Loucy (cell line): ENCODE measurements around the gene NIF3L1.

Experiments used
- H2AFZ ChIP-seq: fragments of 200-600 bp; sonication (generic); 2 replicates; pipeline ENCODE4 v1.6.0; 2016; ENCODE audit warnings: antibody characterized with exemption, mild to moderate bottlenecking, low read length, moderate library complexity
- H3F3A ChIP-seq: fragments of 200-600 bp; 2 replicates; pipeline ENCODE4 v1.6.0; 2016; ENCODE audit warnings: antibody characterized with exemption, low read depth, mild to moderate bottlenecking
- H3K27me3 ChIP-seq: fragments of 200-600 bp; sonication (generic); 2 replicates; pipeline ENCODE4 v1.6.1; 2014; ENCODE audit warnings: low read length, mild to moderate bottlenecking; ENCODE audit not compliant: insufficient read depth, poor library complexity, severe bottlenecking
- H3K36me3 ChIP-seq: fragments of 200-600 bp; sonication (generic); 2 replicates; pipeline ENCODE4 v1.6.1; 2016; ENCODE audit warnings: low read length; ENCODE audit not compliant: insufficient read depth
- H3K4me1 ChIP-seq: fragments of 200-600 bp; sonication (generic); 2 replicates; pipeline ENCODE4 v1.5.1; 2014; ENCODE audit warnings: low read length, mild to moderate bottlenecking; ENCODE audit not compliant: insufficient read depth, poor library complexity, severe bottlenecking
- H3K4me2 ChIP-seq: fragments of 200-600 bp; sonication (generic); 2 replicates; pipeline ENCODE4 v1.6.0; 2014; ENCODE audit warnings: antibody characterized with exemption, low read length, low read depth, mild to moderate bottlenecking; ENCODE audit not compliant: poor library complexity, severe bottlenecking
- H3K4me3 ChIP-seq: fragments of 200-600 bp; sonication (generic); 2 replicates; pipeline ENCODE4 v1.5.1; 2014; ENCODE audit warnings: low read length, mild to moderate bottlenecking, mixed read lengths; ENCODE audit not compliant: poor library complexity, severe bottlenecking
- H3K79me2 ChIP-seq: fragments of 200-600 bp; sonication (generic); 2 replicates; pipeline ENCODE4 v1.6.1; 2014; ENCODE audit warnings: low read length; ENCODE audit not compliant: insufficient read depth
- H3K9ac ChIP-seq: fragments of 200-600 bp; sonication (generic); 2 replicates; pipeline ENCODE4 v1.6.0; 2014; ENCODE audit warnings: mild to moderate bottlenecking, low read depth, low read length, moderate library complexity; ENCODE audit not compliant: poor library complexity, severe bottlenecking
- H3K9me2 ChIP-seq: fragments of 200-600 bp; sonication (generic); replicated peaks from 2 replicates; pipeline ENCODE4 v1.6.1; 2016; ENCODE audit warnings: low read depth, low read length, mixed read lengths
- H3K9me3 ChIP-seq: fragments of 200-600 bp; sonication (generic); 2 replicates; pipeline ENCODE4 v1.6.1; 2014; ENCODE audit warnings: mild to moderate bottlenecking, antibody characterized with exemption, low read length, low read depth; ENCODE audit not compliant: insufficient read depth
- H4K20me1 ChIP-seq: fragments of 200-600 bp; sonication (generic); 2 replicates; pipeline ENCODE4 v1.6.0; 2014; ENCODE audit warnings: antibody characterized with exemption, low read length, mild to moderate bottlenecking; ENCODE audit not compliant: insufficient read depth, poor library complexity, severe bottlenecking
- EZH2phosphoT487 ChIP-seq: fragments of 200-600 bp; IDR thresholded peaks from 2 replicates; pipeline ENCODE4 v1.6.1; 2018; ENCODE audit warnings: antibody characterized with exemption, mild to moderate bottlenecking, moderate library complexity, borderline replicate concordance
- TF ChIP-seq, protein P1 (sequence below): fragments of 200-600 bp; sonication (generic); conservative IDR thresholded peaks from 2 replicates; pipeline ENCODE4 v1.5.1; 2014; ENCODE audit warnings: mild to moderate bottlenecking, antibody characterized with exemption, low read length

NIF3L1 gene

GRCh38 chr2:200847939-200848338 is 41.2 kb upstream of the NIF3L1 start:
- peaks cover 11% of the 10 kb centered on the region for H4K20me1 ChIP-seq
- no peaks in the 10 kb centered on the region for H3K9me2 ChIP-seq
- no peaks in the 10 kb centered on the region for H3K79me2 ChIP-seq
- no peak overlapping the region for H3K4me3 ChIP-seq
- H3K36me3 ChIP-seq, result peaks cover 23% of the 10 kb centered on the region
- no peak overlapping the region for H3K9ac ChIP-seq
- no peaks in the 10 kb centered on the region for H3K9me3 ChIP-seq
- H3K4me2 ChIP-seq, result no peak overlapping the region
- no peaks in the 10 kb centered on the region for H3K4me1 ChIP-seq
- H3F3A ChIP-seq, result 0 out of 2 replicates have a peak, but pooled peaks cover 3% of the 10 kb centered on the region
- TF ChIP-seq, protein P1, sequence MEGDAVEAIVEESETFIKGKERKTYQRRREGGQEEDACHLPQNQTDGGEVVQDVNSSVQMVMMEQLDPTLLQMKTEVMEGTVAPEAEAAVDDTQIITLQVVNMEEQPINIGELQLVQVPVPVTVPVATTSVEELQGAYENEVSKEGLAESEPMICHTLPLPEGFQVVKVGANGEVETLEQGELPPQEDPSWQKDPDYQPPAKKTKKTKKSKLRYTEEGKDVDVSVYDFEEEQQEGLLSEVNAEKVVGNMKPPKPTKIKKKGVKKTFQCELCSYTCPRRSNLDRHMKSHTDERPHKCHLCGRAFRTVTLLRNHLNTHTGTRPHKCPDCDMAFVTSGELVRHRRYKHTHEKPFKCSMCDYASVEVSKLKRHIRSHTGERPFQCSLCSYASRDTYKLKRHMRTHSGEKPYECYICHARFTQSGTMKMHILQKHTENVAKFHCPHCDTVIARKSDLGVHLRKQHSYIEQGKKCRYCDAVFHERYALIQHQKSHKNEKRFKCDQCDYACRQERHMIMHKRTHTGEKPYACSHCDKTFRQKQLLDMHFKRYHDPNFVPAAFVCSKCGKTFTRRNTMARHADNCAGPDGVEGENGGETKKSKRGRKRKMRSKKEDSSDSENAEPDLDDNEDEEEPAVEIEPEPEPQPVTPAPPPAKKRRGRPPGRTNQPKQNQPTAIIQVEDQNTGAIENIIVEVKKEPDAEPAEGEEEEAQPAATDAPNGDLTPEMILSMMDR, result no peak
- TF ChIP-seq EZH2phosphoT487, result no peak
- no peaks in the 10 kb centered on the region for H3K27me3 ChIP-seq
- no peak overlapping the region for H2AFZ ChIP-seq

GRCh38 chr2:200850512-200851256 is 38.5 kb upstream of the NIF3L1 start:
- Histone ChIP-seq H3K4me1 (no peaks in the 10 kb centered on the region), H3K9me2 (no peaks in the 10 kb centered on the region), H3K79me2 (peaks cover 15% of the 10 kb centered on the region; the same call in 1 of the 2 replicates), H3K36me3 (peaks cover 47% of the 10 kb centered on the region), H4K20me1 (peaks cover 35% of the 10 kb centered on the region), H3K9ac (no peak overlapping the region), H3F3A (peaks cover 7% of the 10 kb centered on the region; the same call in 1 of the 2 replicates), H2AFZ (no peak overlapping the region), H3K4me3 (no peak overlapping the region), H3K4me2 (no peak overlapping the region), H3K27me3 (no peaks in the 10 kb centered on the region), H3K9me3 (no peaks in the 10 kb centered on the region)
- TF ChIP-seq, protein P1, result no peak
- TF ChIP-seq EZH2phosphoT487, result no peak

DNA sequence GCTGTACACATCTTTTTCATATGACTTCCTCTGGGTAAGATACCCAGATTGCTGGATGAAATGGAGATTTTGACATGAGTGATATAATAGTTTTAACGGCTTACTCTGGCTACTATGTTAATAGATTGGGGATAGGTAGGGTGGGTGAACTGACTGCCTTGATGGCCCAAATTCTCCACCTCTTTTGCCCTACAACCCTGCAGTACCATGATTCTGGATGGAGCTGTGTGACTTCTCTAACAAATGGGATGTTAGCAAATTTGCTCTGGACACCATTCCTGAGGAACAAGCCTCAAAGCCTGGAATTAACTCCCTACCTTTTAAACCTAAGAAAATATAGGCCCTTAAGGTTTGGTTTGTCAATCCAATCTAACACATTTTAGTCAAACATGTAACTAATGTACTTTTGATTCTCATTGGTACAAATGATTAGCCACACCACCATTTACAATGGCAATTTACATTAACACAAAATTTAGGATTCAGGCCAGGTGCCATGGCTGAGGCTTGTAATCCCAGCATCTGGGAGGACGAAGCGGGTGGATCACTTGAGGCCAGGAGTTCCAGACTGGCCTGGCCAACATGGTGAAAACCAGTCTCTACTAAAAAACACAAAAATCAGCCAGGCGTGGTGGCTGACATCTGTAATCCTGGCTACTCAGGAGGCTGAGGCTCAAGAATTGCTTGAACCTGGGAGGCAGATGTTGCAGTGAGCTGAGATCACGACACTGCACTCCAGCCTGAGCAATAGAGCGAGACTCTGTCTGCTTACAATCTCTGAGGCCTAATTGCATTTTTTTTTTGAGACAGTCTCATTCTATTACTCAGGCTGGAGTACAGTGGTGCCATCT is 37.5 kb upstream of the NIF3L1 start:
- Histone ChIP-seq H3K36me3 (peaks cover 54% of the 10 kb centered on the region), H3K9ac (no peak overlapping the region), H3K27me3 (no peaks in the 10 kb centered on the region), H4K20me1 (peaks cover 41% of the 10 kb centered on the region), H3K4me1 (no peaks in the 10 kb centered on the region), H3K79me2 (peaks cover 22% of the 10 kb centered on the region), H3K4me3 (no peak overlapping the region), H3F3A (peaks cover 7% of the 10 kb centered on the region; the same call in 1 of the 2 replicates), H3K4me2 (no peak overlapping the region), H3K9me3 (no peaks in the 10 kb centered on the region), H3K9me2 (no peaks in the 10 kb centered on the region), H2AFZ (no peak overlapping the region)
- TF ChIP-seq, protein P1, result no peak
- TF ChIP-seq EZH2phosphoT487, result no peak
